ENCODE measurements around the gene MYL4.

Gene MYL4

DNA sequence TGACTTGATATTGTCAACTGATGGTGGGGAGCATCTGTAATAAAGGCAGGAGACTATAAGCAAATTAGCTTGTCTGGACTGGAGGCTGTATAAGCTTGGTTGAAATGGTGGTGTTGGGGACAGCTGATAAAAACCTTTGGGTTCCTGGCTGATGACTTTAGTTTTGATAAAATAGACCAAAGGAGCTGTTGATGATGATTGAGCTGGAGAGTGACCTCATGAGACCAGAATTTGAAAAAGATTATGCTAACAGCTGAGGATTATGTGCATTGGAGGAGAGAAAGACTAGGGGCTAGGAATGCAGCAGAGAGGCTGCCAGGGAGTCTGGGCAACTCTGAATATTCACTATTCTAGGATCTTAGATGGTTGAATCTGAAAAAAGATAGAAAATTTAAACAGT lies 11.3 kb upstream of the MYL4 start:
- Histone ChIP-seq H3K27ac (ENCODE audit: low read length) (no peak overlapping the region), H3K27me3 (ENCODE audit: insufficient read depth, low read length) (no peaks in the 10 kb centered on the region), H3K36me3 (ENCODE audit: insufficient read depth, low read depth, low read length) (no peaks in the 10 kb centered on the region), H3K9me3 (ENCODE audit: insufficient read depth, low read depth, low read length) (no peaks in the 10 kb centered on the region), H3K4me1 (ENCODE audit: insufficient read depth, low read length) (no peaks in the 10 kb centered on the region), H3K9ac (ENCODE audit: low read depth, low read length) (no peak overlapping the region), H3K4me3 (ENCODE audit: low read length) (no peak overlapping the region)

DNA sequence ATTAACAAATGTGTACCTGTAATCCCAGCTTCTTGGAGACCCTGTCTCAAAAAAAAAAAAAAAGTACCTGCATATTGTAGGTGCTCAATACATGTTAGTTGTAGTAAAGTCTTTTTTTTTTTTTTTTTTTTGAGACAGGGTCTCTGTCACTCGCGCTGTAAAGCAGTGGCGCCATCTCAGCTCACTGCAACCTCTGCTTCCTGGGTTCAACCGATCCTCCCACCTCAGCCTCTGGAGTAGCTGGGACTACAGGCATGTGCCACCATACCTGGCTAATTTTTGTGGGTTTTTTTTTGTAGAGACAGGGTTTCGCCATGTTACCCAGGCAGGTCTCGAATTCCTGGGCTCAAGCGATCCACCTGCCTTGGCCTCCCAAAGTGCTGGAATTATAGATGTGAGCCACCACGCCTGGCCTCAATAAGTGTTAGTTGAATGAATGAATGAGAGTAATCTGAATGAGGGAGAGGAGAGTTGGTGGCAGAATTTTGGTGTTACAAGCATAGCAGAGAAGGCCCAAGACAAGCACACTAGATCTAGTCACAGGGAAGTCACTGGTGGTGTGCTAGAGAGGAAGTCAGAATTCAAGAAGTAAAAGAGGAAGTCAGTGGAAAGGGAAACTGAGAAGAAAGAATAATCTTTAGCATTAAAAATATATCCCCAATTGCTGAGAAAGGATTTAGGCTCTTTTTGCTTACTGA lies 9.4 kb upstream of the MYL4 start:
- Histone ChIP-seq H3K9me3 (ENCODE audit: insufficient read depth, low read depth, low read length) (no peaks in the 10 kb centered on the region), H3K27ac (ENCODE audit: low read length) (no peak overlapping the region), H3K9ac (ENCODE audit: low read depth, low read length) (no peak overlapping the region), H3K4me3 (ENCODE audit: low read length) (no peak overlapping the region), H3K27me3 (ENCODE audit: insufficient read depth, low read length) (no peaks in the 10 kb centered on the region), H3K4me1 (ENCODE audit: insufficient read depth, low read length) (no peaks in the 10 kb centered on the region), H3K36me3 (ENCODE audit: insufficient read depth, low read depth, low read length) (no peaks in the 10 kb centered on the region)

DNA sequence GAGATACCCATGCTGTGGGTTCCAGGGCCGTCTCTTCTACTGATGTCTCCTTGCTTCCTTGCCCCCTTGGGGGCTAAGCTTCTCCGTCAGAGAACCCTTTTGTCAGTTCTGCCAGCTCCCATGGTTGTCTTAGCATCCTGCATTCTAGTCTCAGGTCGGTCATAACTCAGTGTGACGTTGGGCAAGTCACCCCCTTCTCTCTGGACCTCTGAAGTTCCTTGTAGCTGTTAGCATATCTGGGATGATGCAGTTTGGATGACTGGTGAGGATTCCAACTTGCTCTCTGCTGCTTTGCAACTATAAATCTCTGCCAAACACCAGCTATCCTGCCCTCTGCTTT lies 8.9 kb upstream of the MYL4 start:
- Histone ChIP-seq H3K4me1 (ENCODE audit: insufficient read depth, low read length) (no peaks in the 10 kb centered on the region), H3K4me3 (ENCODE audit: low read length) (no peak overlapping the region), H3K9me3 (ENCODE audit: insufficient read depth, low read depth, low read length) (no peaks in the 10 kb centered on the region), H3K36me3 (ENCODE audit: insufficient read depth, low read depth, low read length) (no peaks in the 10 kb centered on the region), H3K9ac (ENCODE audit: low read depth, low read length) (no peak overlapping the region), H3K27me3 (ENCODE audit: insufficient read depth, low read length) (no peaks in the 10 kb centered on the region), H3K27ac (ENCODE audit: low read length) (no peak overlapping the region)

DNA sequence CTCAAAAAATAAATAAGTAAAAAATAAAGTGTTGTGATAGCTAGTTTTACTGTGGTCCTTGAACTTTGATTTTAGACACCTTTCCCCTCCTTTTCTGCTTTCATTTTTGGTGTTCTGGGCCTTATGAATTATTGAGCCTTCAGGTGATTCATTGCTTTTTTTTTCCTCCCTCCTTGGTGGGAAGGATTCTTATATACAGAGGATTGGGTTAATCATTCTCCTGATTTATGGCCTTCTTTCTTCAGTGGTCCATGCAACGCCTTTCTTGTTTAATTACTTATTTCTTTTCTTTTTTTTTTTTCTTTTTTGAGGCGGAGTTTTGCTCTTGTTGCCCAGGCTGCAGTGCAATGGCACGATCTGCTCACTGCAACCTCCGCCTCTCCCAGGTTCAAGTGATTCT lies 8.0 kb upstream of the MYL4 start:
- no peaks in the 10 kb centered on the region for H3K36me3 ChIP-seq (ENCODE audit: insufficient read depth, low read depth, low read length)
- no peaks in the 10 kb centered on the region for H3K27me3 ChIP-seq (ENCODE audit: insufficient read depth, low read length)
- H3K27ac ChIP-seq (ENCODE audit: low read length): no peak overlapping the region
- H3K4me3 ChIP-seq (ENCODE audit: low read length): no peak overlapping the region
- H3K9me3 ChIP-seq (ENCODE audit: insufficient read depth, low read depth, low read length): no peaks in the 10 kb centered on the region
- H3K4me1 ChIP-seq (ENCODE audit: insufficient read depth, low read length): peaks cover 7% of the 10 kb centered on the region; the same call in 1 of the 2 replicates
- H3K9ac ChIP-seq (ENCODE audit: low read depth, low read length): no peak overlapping the region

DNA sequence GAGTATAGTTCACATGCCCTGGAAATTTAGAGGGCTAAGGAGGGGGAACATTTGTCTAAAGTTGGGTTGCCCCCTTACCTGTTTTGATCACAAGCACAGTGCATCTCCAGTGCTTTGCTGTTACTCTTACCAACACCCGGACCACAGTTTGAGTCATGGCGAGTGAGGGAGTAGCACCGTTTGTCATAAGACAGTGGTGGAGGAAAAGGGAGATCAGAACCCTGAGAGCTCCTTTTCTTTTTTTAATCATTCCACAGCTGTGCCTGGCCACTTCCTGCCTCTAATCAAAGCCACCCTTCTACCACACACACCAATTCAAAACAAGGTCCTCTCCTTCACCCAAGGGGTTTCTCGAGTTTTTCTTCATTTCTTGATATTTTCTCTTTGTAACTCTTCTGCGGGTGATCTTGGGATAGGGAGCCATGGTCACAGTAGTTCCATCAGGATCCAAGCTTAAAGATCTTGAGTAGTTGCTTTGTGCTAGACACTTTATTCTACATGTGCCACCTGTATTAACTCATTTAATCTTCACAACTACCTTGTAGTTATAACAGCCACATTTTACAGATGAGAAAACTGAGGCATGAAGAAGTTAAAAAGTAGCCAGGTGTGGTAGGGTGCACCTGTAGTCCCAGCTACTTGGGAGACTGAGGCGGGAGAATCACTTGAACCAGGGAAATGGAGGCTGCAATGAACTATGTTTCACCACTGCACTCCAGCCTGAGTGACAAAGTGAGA lies 5.0 kb upstream of the MYL4 start:
- peaks cover 7% of the 10 kb centered on the region; the same call in 1 of the 2 replicates for H3K4me1 ChIP-seq (ENCODE audit: insufficient read depth, low read length)

DNA sequence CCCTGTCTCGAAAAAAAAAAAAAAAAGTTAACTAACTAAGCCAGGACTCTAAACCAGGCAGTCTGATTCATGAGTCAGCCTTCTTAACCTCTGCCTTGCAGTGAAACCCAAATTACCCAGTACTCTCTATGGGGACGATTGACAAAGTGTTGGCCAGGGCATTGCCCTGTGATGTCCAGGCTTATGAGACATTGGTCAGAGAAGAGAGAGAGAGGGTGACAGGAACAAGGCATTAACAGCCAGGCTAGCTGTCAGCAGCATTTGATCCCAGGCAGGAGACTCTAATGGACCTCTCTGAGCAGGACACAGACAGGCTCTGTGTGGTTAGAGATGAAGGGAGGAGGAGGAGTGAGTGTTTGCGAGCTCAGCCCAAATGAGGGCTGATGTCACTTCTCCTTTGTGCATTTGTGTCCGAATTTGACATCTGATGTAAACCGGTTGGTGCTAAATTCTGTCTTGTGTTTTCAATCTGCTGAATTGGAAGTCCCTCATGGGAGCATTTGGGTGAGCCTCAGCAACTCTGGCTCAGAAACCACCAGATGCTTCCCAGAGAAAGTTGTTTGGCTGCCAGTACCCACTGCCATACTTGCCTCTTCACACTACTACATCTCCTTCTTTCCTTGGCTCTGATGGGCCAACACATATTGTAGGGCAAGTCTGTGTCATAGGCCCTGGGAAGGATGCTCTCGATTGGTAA lies 4.3 kb upstream of the MYL4 start:
- peaks cover 7% of the 10 kb centered on the region; the same call in 1 of the 2 replicates for H3K4me1 ChIP-seq (ENCODE audit: insufficient read depth, low read length)
- no peak overlapping the region for H3K27ac ChIP-seq (ENCODE audit: low read length)
- H3K4me3 ChIP-seq (ENCODE audit: low read length): no peak overlapping the region
- H3K36me3 ChIP-seq (ENCODE audit: insufficient read depth, low read depth, low read length): no peaks in the 10 kb centered on the region
- no peaks in the 10 kb centered on the region for H3K9me3 ChIP-seq (ENCODE audit: insufficient read depth, low read depth, low read length)
- H3K27me3 ChIP-seq (ENCODE audit: insufficient read depth, low read length): no peaks in the 10 kb centered on the region
- no peak overlapping the region for H3K9ac ChIP-seq (ENCODE audit: low read depth, low read length)

More for the DNA sequence above, 5.0 kb upstream of the MYL4 start:
- Histone ChIP-seq H3K27ac (ENCODE audit: low read length) (no peak overlapping the region), H3K9me3 (ENCODE audit: insufficient read depth, low read depth, low read length) (no peaks in the 10 kb centered on the region), H3K36me3 (ENCODE audit: insufficient read depth, low read depth, low read length) (no peaks in the 10 kb centered on the region), H3K4me3 (ENCODE audit: low read length) (no peak overlapping the region), H3K9ac (ENCODE audit: low read depth, low read length) (no peak overlapping the region), H3K27me3 (ENCODE audit: insufficient read depth, low read length) (no peaks in the 10 kb centered on the region)

DNA sequence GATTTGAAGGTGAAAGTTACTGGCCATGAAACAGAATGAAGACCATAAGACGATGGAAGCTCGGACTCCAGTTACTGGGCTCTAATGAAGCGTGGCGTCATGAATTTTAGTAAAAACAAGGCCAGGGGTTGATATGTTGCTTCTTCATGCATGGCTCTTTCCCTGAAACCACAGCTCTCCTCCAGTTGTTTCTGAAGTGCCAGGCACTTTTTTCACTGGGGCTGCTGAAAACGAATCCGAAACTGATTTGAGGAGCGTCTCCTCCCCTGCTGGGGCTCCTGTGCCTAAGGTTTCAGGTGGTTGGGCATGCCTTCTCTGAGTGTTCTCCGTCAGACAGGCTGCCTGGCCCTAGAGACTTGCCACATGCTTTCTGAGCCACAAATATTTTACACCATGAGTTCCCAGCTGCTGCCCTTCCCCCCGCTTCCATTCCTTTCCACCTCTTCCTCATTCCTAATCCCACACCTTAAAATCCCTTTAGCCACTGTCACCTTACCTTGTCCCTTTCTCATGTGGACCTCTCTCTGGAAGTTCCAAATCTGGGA lies 3.7 kb upstream of the MYL4 start:
- H3K9ac ChIP-seq (ENCODE audit: low read depth, low read length): no peak overlapping the region
- no peak overlapping the region for H3K4me3 ChIP-seq (ENCODE audit: low read length)
- H3K36me3 ChIP-seq (ENCODE audit: insufficient read depth, low read depth, low read length): no peaks in the 10 kb centered on the region
- no peak overlapping the region for H3K27ac ChIP-seq (ENCODE audit: low read length)
- no peaks in the 10 kb centered on the region for H3K9me3 ChIP-seq (ENCODE audit: insufficient read depth, low read depth, low read length)
- H3K27me3 ChIP-seq (ENCODE audit: insufficient read depth, low read length): no peaks in the 10 kb centered on the region
- peaks cover 7% of the 10 kb centered on the region; the same call in 1 of the 2 replicates for H3K4me1 ChIP-seq (ENCODE audit: insufficient read depth, low read length)

DNA sequence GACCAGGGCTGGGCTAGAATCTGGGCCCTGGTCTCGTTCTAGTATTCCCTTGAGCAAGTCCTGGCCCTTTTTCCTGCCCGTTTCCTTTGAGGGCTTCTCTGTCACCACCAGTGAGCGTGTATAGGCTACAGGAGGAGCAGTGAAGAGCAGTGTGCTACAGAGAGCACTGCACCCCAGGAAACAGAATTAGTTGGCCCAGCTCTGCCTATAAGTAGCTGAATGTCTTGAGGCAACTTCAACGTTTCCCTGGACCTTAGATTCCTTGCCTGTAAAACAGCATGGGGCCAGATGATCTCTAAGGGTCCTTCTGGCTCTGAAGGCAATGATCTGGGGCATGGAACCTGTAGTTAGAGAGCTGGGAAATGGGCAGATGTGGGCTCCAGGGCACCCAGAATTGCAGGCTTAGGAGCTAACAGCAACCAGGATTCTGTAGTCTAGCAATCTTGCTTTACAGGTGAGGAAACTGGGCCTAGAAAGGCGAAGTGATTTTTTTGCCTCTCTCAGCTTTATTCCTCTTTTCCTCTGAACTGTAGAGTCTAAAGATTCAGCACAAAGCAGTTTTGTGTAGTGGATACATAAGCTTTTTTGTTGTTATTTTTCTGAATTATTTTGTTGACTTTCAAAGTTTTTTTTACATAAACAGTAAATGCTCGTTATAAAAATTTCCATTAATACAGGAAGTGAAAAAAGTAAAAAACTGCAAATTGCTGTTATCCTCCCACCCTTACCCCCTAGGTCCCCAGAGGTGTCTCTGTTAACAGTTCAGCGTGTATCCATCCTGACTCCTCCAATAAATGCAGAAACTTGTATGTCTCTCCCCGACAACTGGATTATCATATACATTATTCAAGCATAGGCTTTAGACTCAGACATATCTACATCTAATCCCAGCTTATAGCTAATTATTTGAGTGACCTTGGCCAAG lies 1.7 kb upstream of the MYL4 start:
- Histone ChIP-seq H3K27me3 (ENCODE audit: insufficient read depth, low read length) (no peaks in the 10 kb centered on the region), H3K4me3 (ENCODE audit: low read length) (no peak overlapping the region), H3K36me3 (ENCODE audit: insufficient read depth, low read depth, low read length) (no peaks in the 10 kb centered on the region), H3K9me3 (ENCODE audit: insufficient read depth, low read depth, low read length) (no peaks in the 10 kb centered on the region), H3K27ac (ENCODE audit: low read length) (no peak overlapping the region), H3K9ac (ENCODE audit: low read depth, low read length) (no peak overlapping the region), H3K4me1 (ENCODE audit: insufficient read depth, low read length) (peaks cover 7% of the 10 kb centered on the region; the same call in 1 of the 2 replicates)

DNA sequence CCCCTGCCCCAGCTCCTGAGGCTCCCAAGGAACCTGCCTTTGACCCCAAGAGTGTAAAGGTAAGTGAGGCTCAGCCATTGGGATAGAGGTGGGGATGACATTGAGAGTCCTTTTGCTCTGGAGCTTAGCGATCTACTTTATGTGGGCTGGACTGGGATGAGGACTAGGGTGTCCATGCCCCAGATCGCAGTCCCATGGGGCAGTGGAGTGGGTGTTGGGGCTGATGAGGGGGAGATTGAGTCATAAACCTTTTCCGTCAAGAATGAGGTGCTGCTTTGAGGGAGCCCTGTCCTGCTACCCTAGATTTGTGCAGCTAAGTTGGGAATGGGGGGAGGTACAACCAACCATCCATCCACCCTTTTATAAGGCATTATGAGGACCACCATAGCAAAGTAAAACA lies 351 bp downstream of the MYL4 start:
- Histone ChIP-seq H3K27me3 (ENCODE audit: insufficient read depth, low read length) (no peaks in the 10 kb centered on the region), H3K9ac (ENCODE audit: low read depth, low read length) (no peak overlapping the region), H3K27ac (ENCODE audit: low read length) (no peak overlapping the region), H3K9me3 (ENCODE audit: insufficient read depth, low read depth, low read length) (no peaks in the 10 kb centered on the region), H3K4me3 (ENCODE audit: low read length) (no peak overlapping the region), H3K36me3 (ENCODE audit: insufficient read depth, low read depth, low read length) (no peaks in the 10 kb centered on the region), H3K4me1 (ENCODE audit: insufficient read depth, low read length) (peaks cover 7% of the 10 kb centered on the region; the same call in 1 of the 2 replicates)

DNA sequence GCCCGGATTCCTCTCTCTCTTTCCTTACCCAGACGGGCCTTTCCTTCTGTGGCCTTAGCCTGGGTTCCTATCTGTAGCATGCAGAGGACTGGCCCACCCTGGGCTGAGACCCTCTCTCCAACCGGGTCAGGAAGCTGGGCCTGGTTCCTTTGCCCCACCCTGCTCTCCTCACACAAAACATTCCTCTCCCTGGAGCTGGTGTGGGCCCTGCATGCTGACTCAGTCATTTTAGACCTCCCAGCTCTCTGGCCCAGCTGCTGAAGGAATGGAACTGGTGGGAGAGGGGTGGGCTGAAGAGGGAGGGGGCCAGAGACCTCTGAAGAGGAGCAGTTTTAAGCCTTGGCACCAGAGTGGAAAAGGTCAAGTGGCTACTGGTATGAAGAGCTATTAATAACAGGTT lies 957 bp downstream of the MYL4 start:
- Histone ChIP-seq H3K4me3 (ENCODE audit: low read length) (no peak overlapping the region), H3K9ac (ENCODE audit: low read depth, low read length) (no peak overlapping the region), H3K27me3 (ENCODE audit: insufficient read depth, low read length) (no peaks in the 10 kb centered on the region), H3K9me3 (ENCODE audit: insufficient read depth, low read depth, low read length) (no peaks in the 10 kb centered on the region), H3K36me3 (ENCODE audit: insufficient read depth, low read depth, low read length) (no peaks in the 10 kb centered on the region), H3K27ac (ENCODE audit: low read length) (no peak overlapping the region), H3K4me1 (ENCODE audit: insufficient read depth, low read length) (peaks cover 7% of the 10 kb centered on the region; the same call in 1 of the 2 replicates)

DNA sequence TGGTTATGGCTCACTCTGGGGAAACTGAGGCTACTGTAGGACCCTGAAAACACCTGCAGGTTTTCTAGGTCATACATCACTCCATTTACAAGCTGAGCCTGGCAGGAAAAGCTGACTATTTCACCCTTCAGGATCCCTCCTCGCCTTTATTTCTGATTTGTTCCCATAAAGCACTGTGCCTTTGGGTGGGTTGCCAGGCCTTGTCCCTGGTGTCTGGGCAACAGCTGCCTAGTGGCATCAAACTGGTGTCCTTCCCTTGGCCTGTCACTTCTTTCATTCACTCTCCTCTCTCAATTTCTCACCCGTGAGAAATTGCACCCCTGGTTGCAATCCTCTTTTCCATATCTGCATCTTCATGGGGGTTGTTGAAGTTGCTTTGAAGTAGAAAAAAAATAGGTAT lies 1.6 kb downstream of the MYL4 start:
- Histone ChIP-seq H3K4me1 (ENCODE audit: insufficient read depth, low read length) (0 out of 2 replicates have a peak, but pooled peaks cover 3% of the 10 kb centered on the region), H3K27me3 (ENCODE audit: insufficient read depth, low read length) (no peaks in the 10 kb centered on the region), H3K27ac (ENCODE audit: low read length) (no peak overlapping the region)

More for the DNA sequence above, 1.6 kb downstream of the MYL4 start:
- Histone ChIP-seq H3K4me3 (ENCODE audit: low read length) (no peak overlapping the region), H3K36me3 (ENCODE audit: insufficient read depth, low read depth, low read length) (no peaks in the 10 kb centered on the region), H3K9me3 (ENCODE audit: insufficient read depth, low read depth, low read length) (no peaks in the 10 kb centered on the region), H3K9ac (ENCODE audit: low read depth, low read length) (no peak overlapping the region)
